ENCODE results near the gene AZIN2. TPM values are rescaled to one million over a fixed set of nuclear protein-coding genes. Genes with fewer than 3 reads are reported as not detected.

The AZIN2 gene
- total and polyA plus RNA-seq, 9 of the 15 experiments (the other 6 are each of a cell fraction or from before 2014, with no cell fraction given): 0.06 to 0.91 (median 0.42) TPM; not detected in 2

DNA sequence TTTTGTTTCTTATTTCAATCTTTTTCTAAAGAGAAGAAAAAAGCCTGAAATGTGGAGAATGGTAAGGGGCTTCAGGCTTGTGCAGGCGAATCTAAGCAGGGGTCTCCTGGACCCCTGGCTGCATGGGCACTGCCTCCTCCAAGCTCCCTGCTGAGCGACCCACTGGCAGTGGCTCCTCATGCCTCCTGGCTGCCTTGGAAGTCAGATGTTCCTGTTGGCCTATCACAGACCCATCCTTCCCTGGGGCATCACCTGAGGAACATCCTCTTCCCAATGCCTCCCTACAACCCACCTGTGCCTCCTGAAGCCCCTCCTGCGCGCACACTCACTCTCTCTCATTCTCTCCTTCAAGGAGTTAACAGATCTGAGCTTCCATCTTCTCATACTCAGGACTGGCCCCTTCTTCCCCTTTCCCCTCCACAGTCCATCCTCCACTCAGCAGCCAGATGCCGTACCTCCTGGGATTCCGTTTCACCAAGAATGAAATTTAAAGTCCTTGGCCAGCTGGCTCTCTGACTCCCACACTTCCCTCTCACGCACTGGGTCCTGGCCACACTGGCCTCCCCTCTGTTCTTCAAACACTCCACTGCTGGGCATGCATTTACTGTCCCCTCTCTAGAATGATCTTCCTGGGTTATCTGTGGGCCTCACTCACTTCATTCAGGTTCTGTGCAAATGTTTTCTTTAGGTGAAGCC lies 41.7 kb downstream of the AZIN2 start:
- FAIRE-seq (no peak), DNase-seq (ENCODE audit: extremely low read depth in 1 of 4, low spot score in 3 of 4) (no peak), ATAC-seq (no peak)
- Histone ChIP-seq H3K36me3 (ENCODE audit: control insufficient read depth, insufficient read depth, low read length) (no peaks in the 10 kb centered on the region), H3K9me3 (replicated peaks; ENCODE audit: control insufficient read depth, insufficient read depth, low read depth, low read length) (peaks cover under 1% of the 10 kb centered on the region; the same call in 1 of the 2 replicates), H3K27ac (ENCODE audit: extremely low read depth, low read depth, low read length) (no peak overlapping the region), H3K4me1 (replicated peaks in 1 of 2; ENCODE audit: control insufficient read depth in 2 of 2, insufficient read depth in 2 of 2, low read length in 2 of 2) (peaks cover 0 to 9% of the 10 kb centered on the region in 2 experiments; a peak in 3 of 5 replicates), H3K9ac (ENCODE audit: insufficient read depth in 1 of 2, low read depth in 2 of 2, low read length in 2 of 2) (no peak overlapping the region), H3K9me1 (ENCODE audit: control insufficient read depth, insufficient read depth, low read length) (no peaks in the 10 kb centered on the region), H3K4me3 (no peak overlapping the region), H4K20me1 (replicated peaks; ENCODE audit: control insufficient read depth, insufficient read depth, low read length) (no peaks in the 10 kb centered on the region; the same call in 1 of the 2 replicates), H3K27me3 (ENCODE audit: control insufficient read depth in 2 of 2, insufficient read depth in 2 of 2, low read length in 2 of 2) (peaks cover 15 to 38% of the 10 kb centered on the region in 2 experiments; a peak in 4 of 5 replicates), H3K79me2 (ENCODE audit: control insufficient read depth, insufficient read depth, low read length) (no peaks in the 10 kb centered on the region), H2AFZ (ENCODE audit: low read depth, low read length) (no peak overlapping the region), H3K4me2 (ENCODE audit: insufficient read depth, low read length) (no peak overlapping the region)
- in situ Hi-C loops (cut with MboI): no loop called here
- WGBS (ENCODE audit: insufficient coverage, low coverage, missing lambda C conversion rate): 2% methylated on average over 7 of the region's 7 CpGs
- BruUV-seq (replicated peaks): no TSS peak
- CTCF ChIA-PET (ENCODE audit: low intra/inter-chr PET ratio): no interaction called here
- POLR2A ChIA-PET: interaction anchor here (1.1 kb wide), 2 partner anchors 20 to 30 kb away, joined by 3 to 5 read pairs; no protein-coding TSS in a partner anchor
- intact Hi-C loops (cut with micrococcal nuclease): no loop called here
- TF ChIP-seq, protein P1, sequence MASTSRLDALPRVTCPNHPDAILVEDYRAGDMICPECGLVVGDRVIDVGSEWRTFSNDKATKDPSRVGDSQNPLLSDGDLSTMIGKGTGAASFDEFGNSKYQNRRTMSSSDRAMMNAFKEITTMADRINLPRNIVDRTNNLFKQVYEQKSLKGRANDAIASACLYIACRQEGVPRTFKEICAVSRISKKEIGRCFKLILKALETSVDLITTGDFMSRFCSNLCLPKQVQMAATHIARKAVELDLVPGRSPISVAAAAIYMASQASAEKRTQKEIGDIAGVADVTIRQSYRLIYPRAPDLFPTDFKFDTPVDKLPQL (IDR thresholded peaks at IDR 0.05; ENCODE audit: extremely low read depth, insufficient read length): no peak
- TF ChIP-seq, protein P2, sequence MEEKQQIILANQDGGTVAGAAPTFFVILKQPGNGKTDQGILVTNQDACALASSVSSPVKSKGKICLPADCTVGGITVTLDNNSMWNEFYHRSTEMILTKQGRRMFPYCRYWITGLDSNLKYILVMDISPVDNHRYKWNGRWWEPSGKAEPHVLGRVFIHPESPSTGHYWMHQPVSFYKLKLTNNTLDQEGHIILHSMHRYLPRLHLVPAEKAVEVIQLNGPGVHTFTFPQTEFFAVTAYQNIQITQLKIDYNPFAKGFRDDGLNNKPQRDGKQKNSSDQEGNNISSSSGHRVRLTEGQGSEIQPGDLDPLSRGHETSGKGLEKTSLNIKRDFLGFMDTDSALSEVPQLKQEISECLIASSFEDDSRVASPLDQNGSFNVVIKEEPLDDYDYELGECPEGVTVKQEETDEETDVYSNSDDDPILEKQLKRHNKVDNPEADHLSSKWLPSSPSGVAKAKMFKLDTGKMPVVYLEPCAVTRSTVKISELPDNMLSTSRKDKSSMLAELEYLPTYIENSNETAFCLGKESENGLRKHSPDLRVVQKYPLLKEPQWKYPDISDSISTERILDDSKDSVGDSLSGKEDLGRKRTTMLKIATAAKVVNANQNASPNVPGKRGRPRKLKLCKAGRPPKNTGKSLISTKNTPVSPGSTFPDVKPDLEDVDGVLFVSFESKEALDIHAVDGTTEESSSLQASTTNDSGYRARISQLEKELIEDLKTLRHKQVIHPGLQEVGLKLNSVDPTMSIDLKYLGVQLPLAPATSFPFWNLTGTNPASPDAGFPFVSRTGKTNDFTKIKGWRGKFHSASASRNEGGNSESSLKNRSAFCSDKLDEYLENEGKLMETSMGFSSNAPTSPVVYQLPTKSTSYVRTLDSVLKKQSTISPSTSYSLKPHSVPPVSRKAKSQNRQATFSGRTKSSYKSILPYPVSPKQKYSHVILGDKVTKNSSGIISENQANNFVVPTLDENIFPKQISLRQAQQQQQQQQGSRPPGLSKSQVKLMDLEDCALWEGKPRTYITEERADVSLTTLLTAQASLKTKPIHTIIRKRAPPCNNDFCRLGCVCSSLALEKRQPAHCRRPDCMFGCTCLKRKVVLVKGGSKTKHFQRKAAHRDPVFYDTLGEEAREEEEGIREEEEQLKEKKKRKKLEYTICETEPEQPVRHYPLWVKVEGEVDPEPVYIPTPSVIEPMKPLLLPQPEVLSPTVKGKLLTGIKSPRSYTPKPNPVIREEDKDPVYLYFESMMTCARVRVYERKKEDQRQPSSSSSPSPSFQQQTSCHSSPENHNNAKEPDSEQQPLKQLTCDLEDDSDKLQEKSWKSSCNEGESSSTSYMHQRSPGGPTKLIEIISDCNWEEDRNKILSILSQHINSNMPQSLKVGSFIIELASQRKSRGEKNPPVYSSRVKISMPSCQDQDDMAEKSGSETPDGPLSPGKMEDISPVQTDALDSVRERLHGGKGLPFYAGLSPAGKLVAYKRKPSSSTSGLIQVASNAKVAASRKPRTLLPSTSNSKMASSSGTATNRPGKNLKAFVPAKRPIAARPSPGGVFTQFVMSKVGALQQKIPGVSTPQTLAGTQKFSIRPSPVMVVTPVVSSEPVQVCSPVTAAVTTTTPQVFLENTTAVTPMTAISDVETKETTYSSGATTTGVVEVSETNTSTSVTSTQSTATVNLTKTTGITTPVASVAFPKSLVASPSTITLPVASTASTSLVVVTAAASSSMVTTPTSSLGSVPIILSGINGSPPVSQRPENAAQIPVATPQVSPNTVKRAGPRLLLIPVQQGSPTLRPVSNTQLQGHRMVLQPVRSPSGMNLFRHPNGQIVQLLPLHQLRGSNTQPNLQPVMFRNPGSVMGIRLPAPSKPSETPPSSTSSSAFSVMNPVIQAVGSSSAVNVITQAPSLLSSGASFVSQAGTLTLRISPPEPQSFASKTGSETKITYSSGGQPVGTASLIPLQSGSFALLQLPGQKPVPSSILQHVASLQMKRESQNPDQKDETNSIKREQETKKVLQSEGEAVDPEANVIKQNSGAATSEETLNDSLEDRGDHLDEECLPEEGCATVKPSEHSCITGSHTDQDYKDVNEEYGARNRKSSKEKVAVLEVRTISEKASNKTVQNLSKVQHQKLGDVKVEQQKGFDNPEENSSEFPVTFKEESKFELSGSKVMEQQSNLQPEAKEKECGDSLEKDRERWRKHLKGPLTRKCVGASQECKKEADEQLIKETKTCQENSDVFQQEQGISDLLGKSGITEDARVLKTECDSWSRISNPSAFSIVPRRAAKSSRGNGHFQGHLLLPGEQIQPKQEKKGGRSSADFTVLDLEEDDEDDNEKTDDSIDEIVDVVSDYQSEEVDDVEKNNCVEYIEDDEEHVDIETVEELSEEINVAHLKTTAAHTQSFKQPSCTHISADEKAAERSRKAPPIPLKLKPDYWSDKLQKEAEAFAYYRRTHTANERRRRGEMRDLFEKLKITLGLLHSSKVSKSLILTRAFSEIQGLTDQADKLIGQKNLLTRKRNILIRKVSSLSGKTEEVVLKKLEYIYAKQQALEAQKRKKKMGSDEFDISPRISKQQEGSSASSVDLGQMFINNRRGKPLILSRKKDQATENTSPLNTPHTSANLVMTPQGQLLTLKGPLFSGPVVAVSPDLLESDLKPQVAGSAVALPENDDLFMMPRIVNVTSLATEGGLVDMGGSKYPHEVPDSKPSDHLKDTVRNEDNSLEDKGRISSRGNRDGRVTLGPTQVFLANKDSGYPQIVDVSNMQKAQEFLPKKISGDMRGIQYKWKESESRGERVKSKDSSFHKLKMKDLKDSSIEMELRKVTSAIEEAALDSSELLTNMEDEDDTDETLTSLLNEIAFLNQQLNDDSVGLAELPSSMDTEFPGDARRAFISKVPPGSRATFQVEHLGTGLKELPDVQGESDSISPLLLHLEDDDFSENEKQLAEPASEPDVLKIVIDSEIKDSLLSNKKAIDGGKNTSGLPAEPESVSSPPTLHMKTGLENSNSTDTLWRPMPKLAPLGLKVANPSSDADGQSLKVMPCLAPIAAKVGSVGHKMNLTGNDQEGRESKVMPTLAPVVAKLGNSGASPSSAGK (IDR thresholded peaks at IDR 0.05): no peak
- TF ChIP-seq ZNF707 (CRISPR knock-in tag; conservative IDR thresholded peaks at IDR 0.05) (no peak), EZH2 (IDR thresholded peaks at IDR 0.05; ENCODE audit: borderline replicate concordance, low read depth, low read length) (no peak), SNRNP70 (optimal IDR thresholded peaks at IDR 0.05; ENCODE audit: low read depth, low read length) (no peak)
- TF ChIP-seq, protein P3, sequence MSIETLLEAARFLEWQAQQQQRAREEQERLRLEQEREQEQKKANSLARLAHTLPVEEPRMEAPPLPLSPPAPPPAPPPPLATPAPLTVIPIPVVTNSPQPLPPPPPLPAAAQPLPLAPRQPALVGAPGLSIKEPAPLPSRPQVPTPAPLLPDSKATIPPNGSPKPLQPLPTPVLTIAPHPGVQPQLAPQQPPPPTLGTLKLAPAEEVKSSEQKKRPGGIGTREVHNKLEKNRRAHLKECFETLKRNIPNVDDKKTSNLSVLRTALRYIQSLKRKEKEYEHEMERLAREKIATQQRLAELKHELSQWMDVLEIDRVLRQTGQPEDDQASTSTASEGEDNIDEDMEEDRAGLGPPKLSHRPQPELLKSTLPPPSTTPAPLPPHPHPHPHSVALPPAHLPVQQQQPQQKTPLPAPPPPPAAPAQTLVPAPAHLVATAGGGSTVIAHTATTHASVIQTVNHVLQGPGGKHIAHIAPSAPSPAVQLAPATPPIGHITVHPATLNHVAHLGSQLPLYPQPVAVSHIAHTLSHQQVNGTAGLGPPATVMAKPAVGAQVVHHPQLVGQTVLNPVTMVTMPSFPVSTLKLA (conservative IDR thresholded peaks at IDR 0.05): no peak

All from K562 (cell line).